GM19463 (cell line): ENCODE results near the gene IL17B.

Experiments used
- ATAC-seq: cut with Tn5 transposase; IDR thresholded peaks from one replicate; pipeline ENCODE4 v1.9.1; 2021; ENCODE audit warnings: mild to moderate bottlenecking, moderate library complexity; ENCODE audit not compliant: unreplicated experiment

The IL17B gene

DNA sequence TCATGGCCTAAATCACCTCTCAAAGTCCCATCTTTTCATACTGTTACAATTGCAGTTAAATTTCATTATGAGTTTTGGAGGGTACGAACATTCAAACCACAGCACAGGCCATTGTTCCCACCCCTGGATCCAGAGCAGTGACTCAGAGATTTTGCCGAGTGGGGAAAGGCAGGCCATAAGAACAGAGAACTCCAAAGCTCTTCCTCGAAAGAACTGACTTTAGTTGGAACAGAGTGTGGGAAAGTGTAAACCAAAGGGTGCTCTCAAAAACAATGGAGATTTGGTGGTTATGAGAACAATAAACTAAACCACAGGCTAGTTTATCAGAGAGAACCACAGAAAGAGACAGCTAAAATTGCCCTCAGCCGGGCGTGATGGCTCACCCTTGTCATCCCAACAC, 53.2 kb downstream of the IL17B start:
- ATAC-seq, result no peak

DNA sequence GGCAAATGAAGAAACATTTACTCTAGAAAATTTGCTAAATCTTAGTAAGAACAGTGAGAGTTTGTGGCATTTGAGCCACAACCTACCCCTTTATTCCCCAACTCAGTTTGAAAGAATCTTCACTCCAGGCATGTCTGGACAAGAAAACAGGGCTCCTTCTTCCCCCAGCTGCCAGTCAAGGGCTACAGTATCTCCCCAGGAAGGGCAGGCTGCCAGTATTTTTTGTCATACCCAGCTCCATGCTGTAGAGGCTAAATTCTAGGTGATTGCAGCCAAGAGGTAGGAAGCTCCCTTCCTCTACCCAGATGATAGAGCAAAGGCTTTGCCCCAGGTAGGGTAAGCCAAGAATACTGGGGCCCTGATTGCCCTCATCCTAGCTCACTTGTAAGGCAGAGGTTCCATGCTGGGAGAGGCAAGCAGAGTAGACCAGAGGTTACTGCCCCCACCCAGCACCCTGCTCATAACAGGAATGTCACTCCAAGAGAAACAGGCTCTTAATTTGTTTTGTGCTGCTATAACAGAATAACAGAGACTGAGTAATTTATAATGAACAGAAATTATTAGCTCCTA, 53.8 kb downstream of the IL17B start:
- ATAC-seq, result no peak

DNA sequence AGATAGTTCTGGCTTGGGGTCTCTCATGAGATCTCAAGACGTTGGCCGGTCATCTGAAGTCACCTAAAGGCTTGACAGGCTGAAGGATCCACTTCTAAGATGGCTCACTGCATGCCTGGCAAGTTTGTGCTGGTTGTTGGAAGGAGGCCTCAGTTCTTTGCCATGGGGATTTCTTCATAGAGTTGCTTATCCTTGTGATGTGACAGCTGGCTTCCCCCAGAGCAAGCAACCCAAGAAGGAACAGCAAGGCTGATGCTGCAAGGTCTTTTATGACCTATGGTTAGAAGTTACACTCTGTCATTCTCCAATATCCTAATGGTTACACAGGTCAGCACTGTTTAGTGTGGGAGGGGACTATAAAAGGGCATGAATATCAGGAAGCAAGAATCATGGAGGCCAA, 54.5 kb downstream of the IL17B start:
- no peak for ATAC-seq
